Stomach (tissue), 9 donors: Measurements from ENCODE around the gene ZBP1. TPM values are rescaled to one million over a fixed set of nuclear protein-coding genes. Genes with fewer than 3 reads are reported as not detected.

Experiments used
- DNase-seq, 2 donors: peaks; one replicate each; pipeline versions ENCODE4 v3.0.0 to v3.0.0-alpha.2; 2013 to 2019
- H3K27ac ChIP-seq, 5 donors: fragments of 200-600 bp in 4 of 5; sonication (generic) in 4 of 5; one replicate each; pipeline ENCODE4 v1.5.1; 2013 to 2019; ENCODE audit warnings: mild to moderate bottlenecking in 1 of 5, moderate library complexity in 1 of 5
- H3K27me3 ChIP-seq, 3 donors: fragments of 200-600 bp; sonication (generic); one replicate each; pipeline ENCODE4 v1.5.1; 2017 to 2019; ENCODE audit warnings: mixed run types in 1 of 3
- H3K36me3 ChIP-seq, 4 donors: fragments of 200-600 bp; sonication (generic); 1 replicate in 3 of 4; 2 replicates in 1 of 4; pipeline ENCODE4 v1.5.1; 2016 to 2019
- H3K4me1 ChIP-seq, 4 donors: fragments of 200-600 bp; sonication (generic); one replicate each; pipeline ENCODE4 v1.5.1; 2016 to 2019
- H3K4me3 ChIP-seq, 4 donors: fragments of 200-600 bp; sonication (generic) in 3 of 4; one replicate each; pipeline ENCODE4 v1.5.1; 2016 to 2019; ENCODE audit warnings: mild to moderate bottlenecking in 1 of 4
- H3K9me3 ChIP-seq, 4 donors: fragments of 200-600 bp; sonication (generic); one replicate each; pipeline ENCODE4 v1.5.1; 2016 to 2019
- CTCF ChIP-seq, 7 experiments: fragments of 450-650 bp in 4 of 7; fragments of 200-600 bp in 3 of 7; sonication (generic) in 3 of 7; IDR thresholded peaks; one replicate each; pipeline ENCODE4 v1.5.1; 2016 to 2019; ENCODE audit warnings: antibody characterized with exemption in 7 of 7, control low read depth in 2 of 7, mild to moderate bottlenecking in 1 of 7
- EP300 ChIP-seq: sonication (generic); formaldehyde crosslinking; IDR thresholded peaks from one replicate; pipeline ENCODE4 v1.6.1; 2017; ENCODE audit warnings: antibody characterized with exemption
- POLR2A ChIP-seq, 4 donors: fragments of 450-650 bp; IDR thresholded peaks; one replicate each; pipeline ENCODE4 v1.6.1; 2016; ENCODE audit warnings: antibody characterized with exemption in 4 of 4, control low read depth in 2 of 4, mild to moderate bottlenecking in 1 of 4, moderate library complexity in 1 of 4
- POLR2AphosphoS5 ChIP-seq, 3 donors: sonication (generic); formaldehyde crosslinking; IDR thresholded peaks; one replicate each; pipeline ENCODE4 v1.6.1; 2016; ENCODE audit warnings: antibody characterized with exemption in 3 of 3
- WGBS, 5 donors: extraction: QIAGEN DNeasy Blood & Tissue Kit in 3 of 5; methylation state at CpG; one replicate each; pipeline versions ENCODE4 v1.1.5 to v1.1.7; 2013 to 2018; 5-methylcytosine and 5-hydroxymethylcytosine counted together
- intact Hi-C: fragments of 100-400 bp; cut with DNase I; formaldehyde crosslinking; loops from one replicate; pipeline ENCODE4 v1.15.1; 2023; ENCODE audit warnings: low total_unique reads
- polyA plus RNA-seq, 3 donors: library from polyadenylated mRNA; stranded (reverse); fragments of 200-250 nt; gene quantifications; one replicate each; pipeline ENCODE4 v1.2.3, GENCODE V29; 2013
- total RNA-seq, 5 donors: library from RNA; depleted of rRNA; stranded (reverse); fragments of >200 nt; gene quantifications; one replicate each; pipeline versions ENCODE4 v1.1.0 to v1.2.3, GENCODE V29; 2014 to 2016
- donor health status: healthy with polysubstance abuse.
- donor health status: Bipolar disorder and iron deficiency.
- donor health status: healthy.

The ZBP1 gene
- total and polyA plus RNA-seq, 8 donors: 0.37 to 0.60 TPM; not detected in 6

DNA sequence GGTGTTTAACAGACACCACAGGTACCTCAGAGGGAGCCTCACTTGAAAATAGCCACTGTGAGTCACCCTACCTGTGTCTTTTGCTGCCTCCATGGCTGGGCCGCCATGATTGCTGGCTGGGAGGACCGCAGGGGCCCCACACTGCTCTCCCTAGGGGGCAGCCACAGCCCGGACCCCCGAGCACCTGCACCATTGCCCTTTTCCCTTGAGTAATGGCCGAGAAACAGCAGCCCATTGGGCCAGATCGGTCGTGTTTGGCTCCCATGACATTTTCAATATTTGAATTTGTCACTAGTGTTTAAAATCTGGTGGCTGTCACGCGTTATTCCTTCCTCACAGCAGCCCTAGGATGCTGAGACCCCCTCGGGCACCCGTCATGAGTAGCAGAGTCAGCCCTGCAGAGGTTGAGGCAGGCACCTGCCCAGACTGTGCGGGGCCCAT, 6.7 kb downstream of the ZBP1 start:
- peaks cover 0 to 7% (median 0%) of the 10 kb centered on the region in 4 donors for H3K4me1 ChIP-seq
- intact Hi-C loops: no loop called here
- no peak overlapping the region for H3K27ac ChIP-seq
- WGBS, 5 donors: 75 to 85% (median 83%) methylated on average over 10 to 12 of the region's 12 CpGs
- H3K9me3 ChIP-seq: no peaks in the 10 kb centered on the region
- H3K36me3 ChIP-seq: peaks cover 0 to 3% (median 0%) of the 10 kb centered on the region in 4 donors
- no peak for DNase-seq
- H3K27me3 ChIP-seq: peaks cover 0 to 36% (median 0%) of the 10 kb centered on the region in 3 donors
- no peak overlapping the region for H3K4me3 ChIP-seq
- TF ChIP-seq EP300 (no peak), CTCF (IDR thresholded peaks at IDR 0.05) (no peak), POLR2A (IDR thresholded peaks at IDR 0.05) (no peak), POLR2AphosphoS5 (IDR thresholded peaks at IDR 0.05) (no peak)

GRCh38 chr20:57612916-57613315, 7.3 kb downstream of the ZBP1 start:
- intact Hi-C loops: no loop called here
- Histone ChIP-seq H3K9me3 (no peaks in the 10 kb centered on the region), H3K4me1 (peaks cover 0 to under 1% (median 0%) of the 10 kb centered on the region in 4 donors), H3K27ac (no peak overlapping the region), H3K27me3 (peaks cover 0 to 42% (median 0%) of the 10 kb centered on the region in 3 donors), H3K36me3 (peaks cover 0 to 3% (median 0%) of the 10 kb centered on the region in 4 donors), H3K4me3 (no peak overlapping the region)
- 78 to 89% (median 87%) methylated on average over 7 of the region's 7 CpGs for WGBS, 5 donors
- no peak for DNase-seq
- TF ChIP-seq EP300 (no peak), POLR2AphosphoS5 (IDR thresholded peaks at IDR 0.05) (no peak), POLR2A (IDR thresholded peaks at IDR 0.05) (no peak), CTCF (IDR thresholded peaks at IDR 0.05) (no peak)

GRCh38 chr20:57612436-57612835, 7.8 kb downstream of the ZBP1 start:
- DNase-seq: peak in 1 of 2 donors; percentile 10
- 83 to 91% (median 88%) methylated on average over 7 of the region's 7 CpGs for WGBS, 5 donors
- no peaks in the 10 kb centered on the region for H3K9me3 ChIP-seq
- intact Hi-C loops: no loop called here
- no peak overlapping the region for H3K27ac ChIP-seq
- peaks cover 0 to 43% (median 0%) of the 10 kb centered on the region in 3 donors for H3K27me3 ChIP-seq
- no peak for TF ChIP-seq POLR2A (IDR thresholded peaks at IDR 0.05)
- TF ChIP-seq EP300: no peak
- TF ChIP-seq CTCF (IDR thresholded peaks at IDR 0.05): no peak
- no peak for TF ChIP-seq POLR2AphosphoS5 (IDR thresholded peaks at IDR 0.05)
- peaks cover 0 to 3% (median 0%) of the 10 kb centered on the region in 4 donors for H3K36me3 ChIP-seq
- no peaks in the 10 kb centered on the region for H3K4me1 ChIP-seq
- no peak overlapping the region for H3K4me3 ChIP-seq

- no peaks in the 10 kb centered on the region for H3K4me1 ChIP-seq
- WGBS, 5 donors: 63 to 75% (median 74%) methylated on average over 16 to 18 of the region's 18 CpGs
- H3K27me3 ChIP-seq: peaks cover 0 to 40% (median 0%) of the 10 kb centered on the region in 3 donors
- H3K4me3 ChIP-seq: no peak overlapping the region
- DNase-seq: no peak
- intact Hi-C loops: no loop called here
- TF ChIP-seq CTCF (IDR thresholded peaks at IDR 0.05) (no peak), EP300 (no peak), POLR2A (IDR thresholded peaks at IDR 0.05) (no peak)
- peaks cover 0 to 3% (median 0%) of the 10 kb centered on the region in 4 donors for H3K36me3 ChIP-seq
- H3K9me3 ChIP-seq: no peaks in the 10 kb centered on the region
- H3K27ac ChIP-seq: no peak overlapping the region
Observed at GRCh38 chr20:57611586-57612311, 8.5 kb downstream of the ZBP1 start.
